Measurements from ENCODE around the gene RPL35A.
"Not testable (repeated sequence)": the region's sequence is repeated elsewhere in the genome, so short reads cannot be mapped to it uniquely, and the experiment has no call there.

Gene RPL35A

GRCh38 chr3:197963019-197963637 lies 13.1 kb downstream of the RPL35A start:
- Histone ChIP-seq H3K9me3 (ENCODE audit: control insufficient read depth, insufficient read depth, low read length) (peaks cover 4% of the 10 kb centered on the region; the same call in 1 of the 2 replicates), H3K4me2 (ENCODE audit: low read length) (no peak overlapping the region), H3K9me2 (replicated peaks; ENCODE audit: control insufficient read depth, low read length) (no peaks in the 10 kb centered on the region), H3K27me3 (ENCODE audit: control insufficient read depth, low read length) (no peaks in the 10 kb centered on the region), H3K27ac (ENCODE audit: low read depth, low read length) (no peak overlapping the region), H3K36me3 (ENCODE audit: control insufficient read depth, low read length) (0 out of 2 replicates have a peak, but pooled peaks cover 3% of the 10 kb centered on the region), H3K4me3 (ENCODE audit: low read length) (no peak overlapping the region), H3F3A (ENCODE audit: control insufficient read depth, insufficient read depth) (peaks cover 7% of the 10 kb centered on the region), H3K4me1 (ENCODE audit: control insufficient read depth, low read length) (peaks cover 31% of the 10 kb centered on the region), H3K79me2 (ENCODE audit: control insufficient read depth, low read length) (peaks cover 10% of the 10 kb centered on the region), H4K20me1 (ENCODE audit: control insufficient read depth, insufficient read depth, low read depth, low read length) (no peaks in the 10 kb centered on the region)
- TF ChIP-seq EZH2phosphoT487 (IDR thresholded peaks at IDR 0.05; ENCODE audit: borderline replicate concordance, low read length) = no peak
- no peak for TF ChIP-seq CTCF (IDR thresholded peaks at IDR 0.05; ENCODE audit: low read depth, low read length, poor library complexity, severe bottlenecking)

DNA sequence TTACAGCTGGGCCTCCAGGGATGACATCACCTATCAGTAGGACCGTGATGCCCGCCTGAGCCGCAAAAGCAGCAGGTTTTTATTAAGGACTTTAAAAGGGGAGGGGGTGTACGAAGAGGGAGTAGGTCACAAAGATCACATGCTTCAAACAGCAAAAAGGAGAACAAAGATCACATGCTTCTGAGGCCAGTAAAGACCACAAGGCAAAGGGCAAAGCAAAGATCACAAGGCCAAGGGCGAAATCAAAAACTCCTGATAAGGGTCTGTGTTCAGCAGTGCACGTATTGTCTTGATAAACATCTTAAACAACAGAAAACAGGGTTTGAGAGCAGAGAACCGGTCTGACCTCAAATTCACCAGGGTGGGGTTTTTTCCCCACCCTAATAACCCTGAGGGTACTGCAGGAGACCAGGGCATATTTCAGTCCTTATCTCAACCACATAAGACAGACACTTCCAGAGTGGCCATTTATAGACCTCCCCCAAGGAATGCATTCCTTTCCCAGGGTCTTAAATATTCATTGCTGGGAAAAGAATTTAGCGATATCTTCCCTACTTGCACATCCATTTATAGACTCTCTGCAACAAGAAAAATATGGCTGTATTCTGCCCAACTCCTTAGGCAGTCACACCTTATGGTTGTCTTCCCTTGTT lies 17.5 kb downstream of the RPL35A start:
- H3K9me2 ChIP-seq (replicated peaks; ENCODE audit: control insufficient read depth, low read length); H3K4me2 ChIP-seq (ENCODE audit: low read length); H3K27ac ChIP-seq (ENCODE audit: low read depth, low read length); H3K9me3 ChIP-seq (ENCODE audit: control insufficient read depth, insufficient read depth, low read length); H3K79me2 ChIP-seq (ENCODE audit: control insufficient read depth, low read length); H4K20me1 ChIP-seq (ENCODE audit: control insufficient read depth, insufficient read depth, low read depth, low read length); H3K27me3 ChIP-seq (ENCODE audit: control insufficient read depth, low read length); H3K36me3 ChIP-seq (ENCODE audit: control insufficient read depth, low read length); H3F3A ChIP-seq (ENCODE audit: control insufficient read depth, insufficient read depth); H3K4me3 ChIP-seq (ENCODE audit: low read length); H3K4me1 ChIP-seq (ENCODE audit: control insufficient read depth, low read length): not testable (repeated sequence)

DNA sequence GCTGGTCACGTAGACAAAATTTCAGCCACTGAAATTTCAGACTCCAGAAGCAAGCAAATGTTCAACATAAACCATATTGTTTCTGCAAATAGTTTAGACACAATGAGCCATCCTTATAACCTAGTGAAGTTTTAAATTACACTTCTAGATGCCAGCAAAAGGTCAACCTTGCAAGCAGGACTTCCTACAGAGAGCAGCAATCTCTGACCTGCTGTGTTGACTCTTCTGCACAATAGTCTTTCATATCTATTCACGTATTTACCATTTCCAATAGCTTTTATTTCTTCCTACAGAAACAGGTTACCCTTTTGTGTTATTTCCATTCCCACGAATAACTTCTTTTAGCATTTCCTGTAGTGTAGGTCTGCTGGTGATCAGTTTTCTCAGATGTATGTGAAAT lies 20.6 kb downstream of the RPL35A start:
- H3K9me3 ChIP-seq (ENCODE audit: control insufficient read depth, insufficient read depth, low read length) = peaks cover 4% of the 10 kb centered on the region; the same call in 1 of the 2 replicates
- H3K9me2 ChIP-seq (replicated peaks; ENCODE audit: control insufficient read depth, low read length) = no peaks in the 10 kb centered on the region
- no peaks in the 10 kb centered on the region for H3K36me3 ChIP-seq (ENCODE audit: control insufficient read depth, low read length)
- H3K79me2 ChIP-seq (ENCODE audit: control insufficient read depth, low read length) = no peaks in the 10 kb centered on the region
- H3K4me2 ChIP-seq (ENCODE audit: low read length) = no peak overlapping the region
- no peaks in the 10 kb centered on the region for H3F3A ChIP-seq (ENCODE audit: control insufficient read depth, insufficient read depth)
- TF ChIP-seq EZH2phosphoT487 (IDR thresholded peaks at IDR 0.05; ENCODE audit: borderline replicate concordance, low read length) (no peak), CTCF (IDR thresholded peaks at IDR 0.05; ENCODE audit: low read depth, low read length, poor library complexity, severe bottlenecking) (no peak)
- no peaks in the 10 kb centered on the region for H3K4me1 ChIP-seq (ENCODE audit: control insufficient read depth, low read length)
- H3K4me3 ChIP-seq (ENCODE audit: low read length) = no peak overlapping the region
- no peaks in the 10 kb centered on the region for H3K27me3 ChIP-seq (ENCODE audit: control insufficient read depth, low read length)
- no peaks in the 10 kb centered on the region for H4K20me1 ChIP-seq (ENCODE audit: control insufficient read depth, insufficient read depth, low read depth, low read length)
- H3K27ac ChIP-seq (ENCODE audit: low read depth, low read length) = no peak overlapping the region

- no peaks in the 10 kb centered on the region for H3K9me3 ChIP-seq (ENCODE audit: control insufficient read depth, insufficient read depth, low read length)
- H3K79me2 ChIP-seq (ENCODE audit: control insufficient read depth, low read length) = no peaks in the 10 kb centered on the region
- no peak overlapping the region for H3K27ac ChIP-seq (ENCODE audit: low read depth, low read length)
- H3K4me3 ChIP-seq (ENCODE audit: low read length) = no peak overlapping the region
- no peak overlapping the region for H3K4me2 ChIP-seq (ENCODE audit: low read length)
- no peaks in the 10 kb centered on the region for H3K4me1 ChIP-seq (ENCODE audit: control insufficient read depth, low read length)
- H3K9me2 ChIP-seq (replicated peaks; ENCODE audit: control insufficient read depth, low read length) = no peaks in the 10 kb centered on the region
- no peaks in the 10 kb centered on the region for H3K36me3 ChIP-seq (ENCODE audit: control insufficient read depth, low read length)
- H3K27me3 ChIP-seq (ENCODE audit: control insufficient read depth, low read length) = no peaks in the 10 kb centered on the region
- TF ChIP-seq EZH2phosphoT487 (IDR thresholded peaks at IDR 0.05; ENCODE audit: borderline replicate concordance, low read length) = no peak
- no peaks in the 10 kb centered on the region for H3F3A ChIP-seq (ENCODE audit: control insufficient read depth, insufficient read depth)
- no peaks in the 10 kb centered on the region for H4K20me1 ChIP-seq (ENCODE audit: control insufficient read depth, insufficient read depth, low read depth, low read length)
Observed at GRCh38 chr3:197974016-197974415, 24.0 kb downstream of the RPL35A start.

Measured in DOHH2 (cell line).